ENCODE data around the gene DISP1.

DNA sequence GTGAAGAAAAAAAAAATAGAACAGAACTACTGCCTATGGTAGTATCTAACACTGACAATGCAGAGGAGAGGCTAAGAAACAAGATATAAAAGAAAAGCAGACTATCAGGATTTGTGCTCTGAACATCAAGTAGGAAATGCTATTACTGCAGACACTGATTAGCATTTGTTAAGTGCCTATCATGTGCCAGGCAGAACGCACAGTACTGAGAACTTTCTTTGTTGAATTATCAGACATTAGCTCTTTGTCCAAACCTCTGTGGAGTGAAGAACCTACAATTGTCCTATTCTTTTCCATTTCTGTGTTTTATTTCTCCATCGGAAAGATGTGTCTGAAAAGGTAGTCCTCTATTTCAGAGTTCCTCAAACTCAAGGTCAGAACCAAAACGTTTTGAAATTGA is 30.5 kb upstream of the DISP1 start:
- TF ChIP-seq, protein P1, sequence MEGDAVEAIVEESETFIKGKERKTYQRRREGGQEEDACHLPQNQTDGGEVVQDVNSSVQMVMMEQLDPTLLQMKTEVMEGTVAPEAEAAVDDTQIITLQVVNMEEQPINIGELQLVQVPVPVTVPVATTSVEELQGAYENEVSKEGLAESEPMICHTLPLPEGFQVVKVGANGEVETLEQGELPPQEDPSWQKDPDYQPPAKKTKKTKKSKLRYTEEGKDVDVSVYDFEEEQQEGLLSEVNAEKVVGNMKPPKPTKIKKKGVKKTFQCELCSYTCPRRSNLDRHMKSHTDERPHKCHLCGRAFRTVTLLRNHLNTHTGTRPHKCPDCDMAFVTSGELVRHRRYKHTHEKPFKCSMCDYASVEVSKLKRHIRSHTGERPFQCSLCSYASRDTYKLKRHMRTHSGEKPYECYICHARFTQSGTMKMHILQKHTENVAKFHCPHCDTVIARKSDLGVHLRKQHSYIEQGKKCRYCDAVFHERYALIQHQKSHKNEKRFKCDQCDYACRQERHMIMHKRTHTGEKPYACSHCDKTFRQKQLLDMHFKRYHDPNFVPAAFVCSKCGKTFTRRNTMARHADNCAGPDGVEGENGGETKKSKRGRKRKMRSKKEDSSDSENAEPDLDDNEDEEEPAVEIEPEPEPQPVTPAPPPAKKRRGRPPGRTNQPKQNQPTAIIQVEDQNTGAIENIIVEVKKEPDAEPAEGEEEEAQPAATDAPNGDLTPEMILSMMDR (IDR thresholded peaks at IDR 0.05) = no peak
- no peak for TF ChIP-seq POLR2A (IDR thresholded peaks at IDR 0.05)

Data from Peyer's patch (tissue), 4 donors.